ENCODE measurements around the gene BEST4. TPM values are rescaled to one million over a fixed set of nuclear protein-coding genes. Genes with fewer than 3 reads are reported as not detected.

BEST4 gene
- polyA plus RNA-seq, 1 donor from 2014 or later: not detected

DNA sequence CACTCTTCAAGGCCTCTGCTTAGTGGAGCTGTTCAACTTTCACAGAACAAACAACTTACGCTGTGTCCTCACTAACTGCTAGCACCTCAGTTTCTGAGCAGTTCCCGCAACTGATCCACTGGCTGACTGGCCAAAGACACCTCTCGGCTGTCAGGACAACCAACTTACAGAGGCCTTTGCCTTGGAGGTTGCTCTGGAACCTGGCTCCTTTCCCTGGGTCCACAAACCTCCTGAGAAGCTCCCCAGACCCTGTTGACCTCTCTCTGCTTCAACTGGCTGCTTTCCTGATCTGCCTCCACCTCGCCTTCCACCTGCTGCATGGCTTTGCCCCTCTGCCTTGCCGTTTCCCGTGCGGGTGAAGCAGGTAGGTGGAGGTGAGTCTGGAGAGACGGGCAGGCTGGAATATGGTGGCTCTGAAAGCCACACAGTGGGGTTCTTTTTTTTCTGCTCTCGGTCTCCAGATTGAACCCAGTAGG lies 33.3 kb upstream of the BEST4 start:
- Histone ChIP-seq H3K79me2 (replicated peaks; ENCODE audit: insufficient read depth, low read length) (no peaks in the 10 kb centered on the region), H3K4me2 (ENCODE audit: low read length) (no peak overlapping the region), H4K20me1 (ENCODE audit: insufficient read depth) (no peaks in the 10 kb centered on the region), H3K4me3 (ENCODE audit: low read length) (no peak overlapping the region), H3K27me3 (ENCODE audit: insufficient read depth, low read depth, low read length) (peaks cover 15% of the 10 kb centered on the region), H3K27ac (ENCODE audit: low read length) (no peak overlapping the region), H3K9me3 (ENCODE audit: low read length) (peaks cover 2% of the 10 kb centered on the region), H3K36me3 (ENCODE audit: insufficient read depth, low read length) (no peaks in the 10 kb centered on the region), H3K9me2 (ENCODE audit: insufficient read depth, low read length) (no peaks in the 10 kb centered on the region), H3K9ac (ENCODE audit: low read length) (no peak overlapping the region), H3F3A (ENCODE audit: insufficient read depth, low read length, poor library complexity, severe bottlenecking) (no peaks in the 10 kb centered on the region), H2AFZ (ENCODE audit: low read depth, low read length) (no peak overlapping the region)
- TF ChIP-seq MXI1 (conservative IDR thresholded peaks at IDR 0.05; ENCODE audit: poor library complexity, severe bottlenecking) (no peak), POLR2AphosphoS5 (IDR thresholded peaks at IDR 0.05) (no peak), EP300 (conservative IDR thresholded peaks at IDR 0.05; ENCODE audit: poor library complexity, severe bottlenecking) (no peak), EZH2 (IDR thresholded peaks at IDR 0.05; ENCODE audit: borderline replicate concordance, insufficient read depth, low read length, poor library complexity, severe bottlenecking) (no peak), RAD21 (conservative IDR thresholded peaks at IDR 0.05) (no peak), TAF1 (IDR thresholded peaks at IDR 0.05; ENCODE audit: low read depth) (no peak)
- TF ChIP-seq, protein P1, sequence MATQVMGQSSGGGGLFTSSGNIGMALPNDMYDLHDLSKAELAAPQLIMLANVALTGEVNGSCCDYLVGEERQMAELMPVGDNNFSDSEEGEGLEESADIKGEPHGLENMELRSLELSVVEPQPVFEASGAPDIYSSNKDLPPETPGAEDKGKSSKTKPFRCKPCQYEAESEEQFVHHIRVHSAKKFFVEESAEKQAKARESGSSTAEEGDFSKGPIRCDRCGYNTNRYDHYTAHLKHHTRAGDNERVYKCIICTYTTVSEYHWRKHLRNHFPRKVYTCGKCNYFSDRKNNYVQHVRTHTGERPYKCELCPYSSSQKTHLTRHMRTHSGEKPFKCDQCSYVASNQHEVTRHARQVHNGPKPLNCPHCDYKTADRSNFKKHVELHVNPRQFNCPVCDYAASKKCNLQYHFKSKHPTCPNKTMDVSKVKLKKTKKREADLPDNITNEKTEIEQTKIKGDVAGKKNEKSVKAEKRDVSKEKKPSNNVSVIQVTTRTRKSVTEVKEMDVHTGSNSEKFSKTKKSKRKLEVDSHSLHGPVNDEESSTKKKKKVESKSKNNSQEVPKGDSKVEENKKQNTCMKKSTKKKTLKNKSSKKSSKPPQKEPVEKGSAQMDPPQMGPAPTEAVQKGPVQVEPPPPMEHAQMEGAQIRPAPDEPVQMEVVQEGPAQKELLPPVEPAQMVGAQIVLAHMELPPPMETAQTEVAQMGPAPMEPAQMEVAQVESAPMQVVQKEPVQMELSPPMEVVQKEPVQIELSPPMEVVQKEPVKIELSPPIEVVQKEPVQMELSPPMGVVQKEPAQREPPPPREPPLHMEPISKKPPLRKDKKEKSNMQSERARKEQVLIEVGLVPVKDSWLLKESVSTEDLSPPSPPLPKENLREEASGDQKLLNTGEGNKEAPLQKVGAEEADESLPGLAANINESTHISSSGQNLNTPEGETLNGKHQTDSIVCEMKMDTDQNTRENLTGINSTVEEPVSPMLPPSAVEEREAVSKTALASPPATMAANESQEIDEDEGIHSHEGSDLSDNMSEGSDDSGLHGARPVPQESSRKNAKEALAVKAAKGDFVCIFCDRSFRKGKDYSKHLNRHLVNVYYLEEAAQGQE (IDR thresholded peaks at IDR 0.05; ENCODE audit: borderline replicate concordance): no peak
- TF ChIP-seq, protein P2, sequence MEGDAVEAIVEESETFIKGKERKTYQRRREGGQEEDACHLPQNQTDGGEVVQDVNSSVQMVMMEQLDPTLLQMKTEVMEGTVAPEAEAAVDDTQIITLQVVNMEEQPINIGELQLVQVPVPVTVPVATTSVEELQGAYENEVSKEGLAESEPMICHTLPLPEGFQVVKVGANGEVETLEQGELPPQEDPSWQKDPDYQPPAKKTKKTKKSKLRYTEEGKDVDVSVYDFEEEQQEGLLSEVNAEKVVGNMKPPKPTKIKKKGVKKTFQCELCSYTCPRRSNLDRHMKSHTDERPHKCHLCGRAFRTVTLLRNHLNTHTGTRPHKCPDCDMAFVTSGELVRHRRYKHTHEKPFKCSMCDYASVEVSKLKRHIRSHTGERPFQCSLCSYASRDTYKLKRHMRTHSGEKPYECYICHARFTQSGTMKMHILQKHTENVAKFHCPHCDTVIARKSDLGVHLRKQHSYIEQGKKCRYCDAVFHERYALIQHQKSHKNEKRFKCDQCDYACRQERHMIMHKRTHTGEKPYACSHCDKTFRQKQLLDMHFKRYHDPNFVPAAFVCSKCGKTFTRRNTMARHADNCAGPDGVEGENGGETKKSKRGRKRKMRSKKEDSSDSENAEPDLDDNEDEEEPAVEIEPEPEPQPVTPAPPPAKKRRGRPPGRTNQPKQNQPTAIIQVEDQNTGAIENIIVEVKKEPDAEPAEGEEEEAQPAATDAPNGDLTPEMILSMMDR (IDR thresholded peaks at IDR 0.05; ENCODE audit: poor library complexity, severe bottlenecking): no peak

DNA sequence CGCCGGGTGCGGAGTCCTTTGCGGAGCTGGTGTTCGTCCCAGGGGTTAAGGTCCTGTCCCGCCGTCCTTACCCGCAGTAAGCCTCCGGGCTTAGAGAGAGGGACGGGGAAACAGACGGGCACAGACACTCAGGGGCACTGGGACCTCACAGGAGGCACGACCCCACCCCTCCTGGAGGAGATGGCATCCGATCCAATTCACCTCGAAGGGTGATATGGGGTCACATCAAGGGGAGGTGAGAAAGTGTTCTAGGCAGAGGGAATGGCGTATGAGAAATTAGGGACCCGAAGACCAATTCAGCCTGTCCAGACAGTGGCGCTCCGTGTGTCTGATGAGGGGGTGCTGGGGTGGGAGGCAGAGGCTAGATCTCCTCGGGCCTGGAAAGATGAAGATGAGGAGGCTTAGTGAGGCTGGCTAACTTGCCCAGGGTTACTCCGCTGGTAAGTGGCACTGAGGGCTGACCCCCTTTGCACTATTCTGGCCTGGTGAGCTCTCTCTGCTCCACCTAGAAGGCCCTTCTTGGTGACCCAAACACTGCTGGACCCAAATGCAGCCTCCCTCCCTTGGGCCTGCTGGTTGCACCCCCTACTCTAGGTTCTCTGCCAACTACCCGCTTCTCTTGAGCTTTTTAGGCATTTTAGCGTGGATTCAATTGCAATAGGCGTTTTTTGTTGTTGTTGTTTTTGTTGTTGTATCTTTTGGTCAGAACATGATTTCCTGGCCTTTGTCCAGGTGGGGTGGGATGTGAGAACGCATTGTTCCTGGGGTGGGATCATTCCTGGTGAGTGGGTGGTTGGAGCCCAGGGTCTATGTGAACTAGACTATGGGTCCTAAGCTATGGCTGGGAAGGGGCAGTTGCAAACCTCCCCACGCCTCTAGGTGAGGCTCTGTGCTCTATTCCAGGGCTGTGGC lies 32.6 kb upstream of the BEST4 start:
- Histone ChIP-seq H3K36me3 (ENCODE audit: insufficient read depth, low read length) (no peaks in the 10 kb centered on the region), H3K79me2 (replicated peaks; ENCODE audit: insufficient read depth, low read length) (no peaks in the 10 kb centered on the region), H3K9me2 (ENCODE audit: insufficient read depth, low read length) (no peaks in the 10 kb centered on the region), H3K27ac (ENCODE audit: low read length) (no peak overlapping the region), H2AFZ (ENCODE audit: low read depth, low read length) (no peak overlapping the region), H3K9ac (ENCODE audit: low read length) (no peak overlapping the region), H3K27me3 (ENCODE audit: insufficient read depth, low read depth, low read length) (peaks cover 15% of the 10 kb centered on the region), H3F3A (ENCODE audit: insufficient read depth, low read length, poor library complexity, severe bottlenecking) (no peaks in the 10 kb centered on the region), H3K4me2 (ENCODE audit: low read length) (no peak overlapping the region), H3K4me3 (ENCODE audit: low read length) (no peak overlapping the region), H3K9me3 (ENCODE audit: low read length) (peaks cover 2% of the 10 kb centered on the region), H4K20me1 (ENCODE audit: insufficient read depth) (no peaks in the 10 kb centered on the region)
- TF ChIP-seq POLR2AphosphoS5 (IDR thresholded peaks at IDR 0.05) (no peak), EZH2 (IDR thresholded peaks at IDR 0.05; ENCODE audit: borderline replicate concordance, insufficient read depth, low read length, poor library complexity, severe bottlenecking) (no peak), RAD21 (conservative IDR thresholded peaks at IDR 0.05) (no peak), EP300 (conservative IDR thresholded peaks at IDR 0.05; ENCODE audit: poor library complexity, severe bottlenecking) (no peak), TAF1 (IDR thresholded peaks at IDR 0.05; ENCODE audit: low read depth) (no peak), SMC3 (conservative IDR thresholded peaks at IDR 0.05; ENCODE audit: poor library complexity) (no peak), MXI1 (conservative IDR thresholded peaks at IDR 0.05; ENCODE audit: poor library complexity, severe bottlenecking) (no peak)
- TF ChIP-seq, protein P1 (IDR thresholded peaks at IDR 0.05; ENCODE audit: borderline replicate concordance): no peak
- TF ChIP-seq, protein P2 (IDR thresholded peaks at IDR 0.05; ENCODE audit: poor library complexity, severe bottlenecking): no peak

Data from neural cell (in vitro differentiated cells).